GM21528 (cell line): Measurements from ENCODE around the gene ANKS4B.
"Not testable (repeated sequence)": the region's sequence is repeated elsewhere in the genome, so short reads cannot be mapped to it uniquely, and the experiment has no call there.

ENCODE experiments used
- ATAC-seq: cut with Tn5 transposase; IDR thresholded peaks from one replicate; pipeline ENCODE4 v1.9.1; 2021; ENCODE audit warnings: mild to moderate bottlenecking, moderate library complexity; ENCODE audit not compliant: unreplicated experiment, low FRiP score

The ANKS4B gene

DNA sequence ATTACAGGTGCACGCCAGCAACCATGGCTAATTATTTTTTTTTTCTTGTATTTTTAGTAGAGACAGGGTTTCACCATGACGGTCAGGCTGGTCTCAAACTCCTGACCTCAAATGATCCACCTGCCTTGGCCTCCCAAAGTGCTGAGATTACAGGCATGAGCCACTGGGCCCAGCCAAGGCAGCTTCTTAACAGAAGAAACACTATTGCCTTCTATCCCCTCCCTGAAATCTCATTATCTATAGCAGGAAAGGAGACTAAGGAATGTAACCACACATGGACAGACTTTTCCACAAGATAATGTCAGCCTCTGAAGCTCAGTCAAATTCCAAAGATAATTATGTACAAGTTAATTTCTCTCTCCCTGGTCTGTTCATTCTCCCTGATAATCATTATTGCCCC is 16.4 kb upstream of the ANKS4B start:
- ATAC-seq: no peak

- ATAC-seq: no peak
These were observed 15.3 kb upstream of the ANKS4B start for GRCh38 chr16:21218153-21218552.

DNA sequence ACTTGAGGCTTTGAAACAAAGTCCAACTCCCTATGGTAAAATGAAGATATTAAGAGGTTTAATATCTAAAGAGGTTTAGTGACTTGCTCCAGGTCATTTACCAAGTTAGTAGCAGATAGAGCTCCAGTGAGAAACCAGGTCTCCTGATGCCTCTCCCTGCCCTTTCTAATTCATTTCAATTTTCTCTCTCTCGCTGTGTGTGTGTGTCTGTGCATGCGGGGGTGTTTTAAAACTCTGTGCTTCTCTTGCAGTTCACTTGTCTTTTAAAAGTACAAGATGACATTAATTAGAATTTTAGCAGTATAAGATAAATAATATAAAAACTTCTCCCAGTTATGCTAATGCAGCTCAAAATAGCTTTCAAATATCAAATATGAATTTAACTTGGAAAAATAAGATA is 13.9 kb upstream of the ANKS4B start:
- ATAC-seq: no peak

GRCh38 chr16:21222495-21223337 is 10.8 kb upstream of the ANKS4B start:
- ATAC-seq: no peak

- ATAC-seq: no peak
These were observed 9.7 kb upstream of the ANKS4B start for GRCh38 chr16:21223787-21224186.

- no peak for ATAC-seq
These were observed 8.7 kb upstream of the ANKS4B start for GRCh38 chr16:21224800-21225199.

DNA sequence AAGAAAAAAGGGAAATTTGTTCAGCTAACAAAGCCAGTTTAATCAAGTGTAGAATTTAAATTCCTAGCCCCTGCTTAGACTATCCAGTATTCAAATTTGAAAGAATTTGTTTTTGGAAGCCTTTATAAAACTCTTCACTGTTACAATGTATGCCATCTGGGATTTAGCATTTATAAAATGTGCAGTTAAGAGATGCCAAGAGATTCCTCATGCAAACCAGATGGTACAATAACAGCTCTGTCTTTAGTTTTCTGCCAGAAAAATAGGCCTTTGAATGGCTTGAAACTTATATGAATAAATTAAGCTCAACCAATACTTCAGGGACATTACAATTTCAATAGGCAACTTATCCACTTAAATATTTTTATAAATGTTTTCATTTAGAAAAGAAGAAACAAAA is 6.8 kb upstream of the ANKS4B start:
- no peak for ATAC-seq

DNA sequence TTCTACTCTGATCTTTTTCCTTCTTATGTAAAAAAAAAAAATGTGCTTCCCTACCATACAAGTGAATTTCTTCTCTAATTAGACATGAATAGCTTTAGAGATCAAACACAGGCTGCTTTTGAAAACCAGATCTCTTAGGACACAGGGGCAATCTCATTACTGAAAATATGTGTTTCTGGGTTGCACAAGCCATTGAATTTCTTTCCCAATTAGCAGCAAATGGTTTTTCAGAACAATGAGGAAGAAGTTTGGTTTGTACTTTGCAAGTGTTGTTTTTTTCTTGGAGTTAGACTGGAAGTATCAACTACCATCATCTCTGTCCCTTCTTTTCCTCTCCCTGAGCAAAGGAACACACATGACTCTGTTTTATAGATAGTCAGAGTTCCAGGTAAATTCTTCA is 5.6 kb upstream of the ANKS4B start:
- ATAC-seq: no peak

DNA sequence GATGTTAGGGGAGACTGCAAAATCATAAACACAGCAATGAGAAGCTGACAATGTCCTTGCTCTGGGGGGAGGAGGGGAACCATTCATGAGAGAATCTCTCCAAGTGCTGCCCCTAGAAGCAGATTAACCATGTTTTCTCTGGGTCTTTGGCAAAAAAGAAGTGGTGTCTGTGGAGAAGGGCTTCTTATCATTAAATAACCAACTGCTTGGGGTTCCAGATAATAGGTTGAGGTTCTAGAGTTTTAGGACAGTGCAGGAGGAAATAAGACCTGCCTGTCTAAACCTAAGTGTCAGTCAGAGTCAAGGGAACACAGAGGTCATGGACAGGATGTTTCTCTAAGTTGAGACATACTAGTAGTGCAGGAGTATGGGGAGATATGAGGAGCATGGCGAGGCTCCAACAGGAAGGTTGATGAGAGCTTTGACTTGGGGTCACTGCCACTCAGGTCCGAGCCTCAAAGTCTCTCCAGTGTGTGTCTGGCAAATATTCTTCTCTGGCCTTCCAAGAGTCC is 5.1 kb upstream of the ANKS4B start:
- no peak for ATAC-seq

GRCh38 chr16:21233045-21233520 is 416 bp upstream of the ANKS4B start:
- no peak for ATAC-seq

- no peak for ATAC-seq
These were observed 1.7 kb downstream of the ANKS4B start for GRCh38 chr16:21235199-21235585.

GRCh38 chr16:21236831-21237230 is 3.3 kb downstream of the ANKS4B start:
- no peak for ATAC-seq

DNA sequence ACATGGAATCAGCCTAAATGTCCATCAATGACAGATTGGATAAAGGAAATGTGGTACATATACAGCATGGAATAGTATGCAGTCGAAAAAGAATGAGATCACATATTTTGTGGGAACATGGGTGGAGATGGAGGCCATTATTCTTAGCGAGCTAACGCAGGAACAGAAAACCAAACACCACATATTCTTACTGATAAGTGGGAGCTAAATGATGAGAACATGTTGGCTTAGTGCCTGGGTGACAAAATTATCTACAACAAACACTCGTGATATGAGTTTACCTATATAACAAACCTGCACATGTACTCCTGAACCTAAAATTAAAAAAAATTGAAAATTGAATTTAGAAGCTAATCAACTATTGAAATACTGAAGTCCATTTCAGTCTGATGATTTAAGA is 6.1 kb downstream of the ANKS4B start:
- ATAC-seq: no peak

DNA sequence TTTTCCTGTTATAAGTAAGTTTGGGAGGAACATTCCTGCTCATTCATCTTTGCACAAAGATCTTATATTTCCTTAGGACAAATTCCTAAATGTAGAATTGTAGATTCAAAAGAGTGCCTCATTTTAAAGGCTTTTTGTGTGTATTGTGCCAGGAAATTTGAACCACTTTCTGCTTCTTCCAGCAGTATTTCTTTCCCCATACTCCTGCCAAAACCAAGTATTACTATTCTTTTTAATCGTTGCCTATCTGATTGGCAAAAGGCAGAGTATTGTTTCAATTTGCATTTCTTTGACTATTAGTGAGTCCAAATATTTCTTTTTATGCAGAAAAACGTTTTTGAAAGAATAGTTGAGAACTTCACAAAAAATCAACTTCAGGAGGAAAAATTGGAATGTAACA is 9.3 kb downstream of the ANKS4B start:
- ATAC-seq: no peak

DNA sequence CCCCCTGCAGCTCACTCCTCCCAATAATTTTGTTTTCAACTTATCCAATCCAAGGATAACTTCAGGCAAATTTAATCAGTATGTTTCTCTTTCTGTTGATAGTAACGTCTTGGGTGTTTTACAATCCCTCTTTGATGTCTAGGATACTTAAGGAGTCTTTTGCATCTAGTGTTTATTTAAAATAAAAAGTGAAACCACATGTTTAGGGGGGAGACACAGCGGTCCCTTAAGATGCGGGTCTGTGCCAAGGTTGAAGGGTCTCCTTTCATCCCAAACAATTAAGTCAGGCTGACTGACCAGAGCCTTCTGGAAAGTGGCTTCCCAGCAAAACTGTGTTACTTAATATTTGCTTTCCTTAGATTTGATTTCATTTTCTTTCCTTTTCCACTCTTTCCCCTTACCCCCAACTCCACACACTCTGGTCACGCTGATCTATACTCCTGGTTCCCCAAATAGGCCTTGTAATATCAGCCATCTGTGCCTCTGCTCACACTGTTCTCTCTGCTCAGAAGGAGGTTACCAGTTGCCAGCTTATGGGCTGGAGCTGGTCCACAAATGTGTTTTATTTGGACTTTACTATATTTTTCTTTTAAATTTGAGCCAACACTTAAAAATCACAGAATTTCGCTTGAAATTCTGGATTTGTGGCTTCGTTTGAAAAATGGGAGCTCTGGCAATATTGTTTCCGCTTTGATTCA is 11.2 kb downstream of the ANKS4B start:
- ATAC-seq: no peak

- not testable (repeated sequence) for ATAC-seq
These were observed 14.7 kb downstream of the ANKS4B start for GRCh38 chr16:21248179-21248578.

GRCh38 chr16:21250072-21250923 is 16.8 kb downstream of the ANKS4B start:
- ATAC-seq: no peak

GRCh38 chr16:21253470-21253869 is 20.0 kb downstream of the ANKS4B start:
- ATAC-seq: no peak

DNA sequence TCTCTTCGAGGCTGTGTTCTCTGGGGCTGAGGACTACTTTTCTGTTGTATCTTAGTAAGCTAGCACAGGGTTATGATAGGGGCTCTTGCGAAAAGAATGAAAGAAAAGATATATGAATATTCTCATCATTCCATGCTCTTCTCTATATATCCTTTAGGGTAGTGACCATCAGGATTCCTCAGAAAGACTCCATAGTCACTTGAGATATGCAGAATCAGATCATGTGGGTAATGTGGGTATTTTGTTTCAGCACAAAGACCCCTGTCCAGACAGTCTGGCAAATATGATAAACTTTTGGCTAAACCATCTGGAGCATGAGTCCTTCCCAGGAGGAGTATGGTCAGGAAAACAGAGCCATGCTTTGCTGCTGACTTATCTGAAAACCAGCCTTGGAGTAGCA is 23.1 kb downstream of the ANKS4B start:
- ATAC-seq: no peak

DNA sequence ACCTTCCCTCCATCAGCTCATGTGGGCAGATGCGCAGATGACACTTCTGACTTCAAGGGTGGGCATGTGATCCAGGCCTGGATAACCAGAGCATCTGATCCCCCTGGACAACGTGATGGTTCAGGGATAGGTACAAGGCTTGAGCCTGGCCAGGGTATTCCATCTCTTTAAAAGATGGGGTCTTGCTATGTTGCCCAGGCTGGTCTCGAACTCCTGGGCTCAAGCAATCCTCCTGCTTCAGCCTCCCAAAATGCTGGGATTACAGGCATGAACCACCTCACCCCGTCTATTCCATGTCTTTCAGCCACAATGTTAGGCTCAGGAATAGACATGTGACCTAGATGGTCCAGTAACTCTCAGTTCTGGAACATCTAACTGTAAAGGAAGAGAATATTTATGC is 23.8 kb downstream of the ANKS4B start:
- ATAC-seq: no peak
